ENCODE results near the gene HMGCLL1.

GRCh38 chr6:55560290-55560885 lies 18.6 kb downstream of the HMGCLL1 start:
- no peak for TF ChIP-seq POLR2A (IDR thresholded peaks at IDR 0.05; ENCODE audit: low read length)
- no peak for TF ChIP-seq GATA1 (IDR thresholded peaks at IDR 0.05; ENCODE audit: low read depth, low read length)

All from erythroblast (primary cell).